ENCODE measurements around the gene SIX5.

SIX5 gene

DNA sequence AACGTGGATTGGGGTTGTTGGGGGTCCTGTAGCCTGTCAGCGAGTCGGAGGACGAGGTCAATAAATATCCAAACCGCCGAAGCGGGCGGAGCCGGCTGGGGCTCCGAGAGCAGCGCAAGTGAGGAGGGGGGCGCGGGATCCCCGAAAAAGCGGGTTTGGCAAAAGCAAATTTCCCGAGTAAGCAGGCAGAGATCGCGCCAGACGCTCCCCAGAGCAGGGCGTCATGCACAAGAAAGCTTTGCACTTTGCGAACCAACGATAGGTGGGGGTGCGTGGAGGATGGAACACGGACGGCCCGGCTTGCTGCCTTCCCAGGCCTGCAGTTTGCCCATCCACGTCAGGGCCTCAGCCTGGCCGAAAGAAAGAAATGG is 754 bp upstream of the SIX5 start:
- H3K4me1 ChIP-seq (ENCODE audit: control insufficient read depth, insufficient read depth, low read length), result no peaks in the 10 kb centered on the region
- H3K9ac ChIP-seq (ENCODE audit: low read depth, low read length), result peak overlapping the region; percentile 76
- H3K36me3 ChIP-seq (ENCODE audit: control insufficient read depth, insufficient read depth, low read length), result peaks cover 3% of the 10 kb centered on the region
- H3K4me3 ChIP-seq (ENCODE audit: low read depth, low read length), result peak overlapping the region; percentile 84
- no peaks in the 10 kb centered on the region for H3K9me3 ChIP-seq (ENCODE audit: control insufficient read depth, insufficient read depth, low read length)
- H3K27me3 ChIP-seq (ENCODE audit: control insufficient read depth, insufficient read depth, low read length), result no peaks in the 10 kb centered on the region

DNA sequence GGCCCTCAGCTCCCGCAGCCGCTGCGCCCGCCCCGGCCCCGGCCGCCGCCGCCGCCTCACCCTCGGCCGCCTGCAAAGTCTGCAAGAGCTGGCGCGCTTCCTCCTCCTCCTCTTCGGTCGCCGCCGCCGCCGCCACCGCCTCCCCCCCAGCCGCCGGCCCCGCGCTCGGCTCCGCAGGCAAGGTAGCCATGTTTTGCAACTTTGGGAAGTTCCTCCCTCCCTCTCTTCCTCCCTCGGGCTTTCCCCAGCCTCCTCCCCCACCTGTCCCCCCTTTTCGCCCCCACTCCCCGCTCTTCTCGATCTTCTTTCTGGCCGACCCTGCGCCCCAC is 433 bp downstream of the SIX5 start:
- Histone ChIP-seq H3K9ac (ENCODE audit: low read depth, low read length) (peak overlapping the region; percentile 87), H3K27me3 (ENCODE audit: control insufficient read depth, insufficient read depth, low read length) (no peaks in the 10 kb centered on the region), H3K36me3 (ENCODE audit: control insufficient read depth, insufficient read depth, low read length) (peaks cover 3% of the 10 kb centered on the region), H3K4me1 (ENCODE audit: control insufficient read depth, insufficient read depth, low read length) (peaks cover 8% of the 10 kb centered on the region), H3K4me3 (ENCODE audit: low read depth, low read length) (peak overlapping the region; percentile 87), H3K9me3 (ENCODE audit: control insufficient read depth, insufficient read depth, low read length) (no peaks in the 10 kb centered on the region)

DNA sequence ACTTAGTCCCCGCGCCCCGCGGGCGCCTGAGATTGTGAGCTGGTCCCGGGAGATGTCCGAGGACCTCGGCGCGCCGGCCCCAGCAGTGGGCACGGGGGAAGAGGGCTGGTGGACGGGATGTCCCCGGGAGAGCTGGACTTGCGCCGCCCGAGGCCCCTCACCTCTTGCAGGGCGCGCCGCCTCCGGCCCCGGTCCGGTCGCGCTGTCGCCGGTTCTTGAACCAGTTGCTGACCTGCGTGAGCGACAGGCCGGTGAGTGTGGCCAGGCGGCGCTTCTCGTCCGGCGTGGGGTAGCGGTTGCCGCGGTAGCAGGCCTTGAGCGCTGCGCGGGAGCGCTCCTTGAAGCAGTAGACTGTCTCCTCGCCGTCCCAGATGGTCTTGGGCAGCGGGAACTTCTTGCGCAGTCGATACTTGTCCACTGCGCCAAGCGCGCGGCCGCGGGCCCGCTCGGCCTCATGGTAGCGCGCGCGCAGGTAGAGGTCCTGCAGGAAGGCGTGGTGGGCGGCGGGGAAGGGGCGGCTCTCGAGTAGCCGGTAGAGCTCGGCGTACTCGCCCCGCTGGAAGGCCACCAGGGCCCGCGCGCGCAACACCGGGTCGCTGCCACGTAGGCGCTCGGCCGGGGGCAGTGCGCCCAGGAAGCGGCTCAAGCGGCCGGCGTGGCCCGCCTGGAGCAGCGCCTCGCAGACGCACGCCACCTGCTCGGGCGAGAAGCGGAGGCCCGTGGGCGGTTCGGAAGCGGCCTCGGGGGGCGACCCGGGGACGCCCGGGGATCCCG is 984 bp downstream of the SIX5 start:
- H3K9me3 ChIP-seq (ENCODE audit: control insufficient read depth, insufficient read depth, low read length), result no peaks in the 10 kb centered on the region
- H3K9ac ChIP-seq (ENCODE audit: low read depth, low read length), result peak overlapping the region; percentile 85
- peaks cover 3% of the 10 kb centered on the region for H3K36me3 ChIP-seq (ENCODE audit: control insufficient read depth, insufficient read depth, low read length)
- H3K4me1 ChIP-seq (ENCODE audit: control insufficient read depth, insufficient read depth, low read length), result peaks cover 8% of the 10 kb centered on the region
- peak overlapping the region; percentile 87 for H3K4me3 ChIP-seq (ENCODE audit: low read depth, low read length)
- no peaks in the 10 kb centered on the region for H3K27me3 ChIP-seq (ENCODE audit: control insufficient read depth, insufficient read depth, low read length)

DNA sequence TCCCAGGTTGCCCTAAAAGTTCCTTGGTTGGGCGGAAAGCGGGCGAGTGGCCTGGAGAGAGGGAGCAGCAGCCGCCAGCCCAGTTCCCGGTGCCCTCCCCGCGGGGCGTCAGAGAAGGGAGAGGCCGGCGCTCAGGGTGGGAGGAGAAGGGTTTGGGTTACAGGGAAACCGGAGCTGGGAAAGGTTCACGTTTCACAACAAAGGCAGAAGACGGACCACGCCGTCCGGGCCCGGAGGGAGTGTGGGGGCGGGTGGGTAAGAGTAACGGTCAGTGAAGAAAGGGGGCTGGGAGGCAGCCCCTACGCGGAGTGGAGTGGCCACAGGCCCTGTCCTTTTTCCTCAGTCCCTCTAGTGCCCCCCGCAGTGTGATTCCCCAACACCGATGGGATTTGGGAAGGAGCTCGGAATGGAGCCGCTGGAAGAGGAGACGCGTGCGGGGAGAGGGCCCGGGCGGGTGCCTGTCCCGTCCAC is 1.6 kb downstream of the SIX5 start:
- Histone ChIP-seq H3K4me1 (ENCODE audit: control insufficient read depth, insufficient read depth, low read length) (peaks cover 8% of the 10 kb centered on the region), H3K27me3 (ENCODE audit: control insufficient read depth, insufficient read depth, low read length) (no peaks in the 10 kb centered on the region), H3K4me3 (ENCODE audit: low read depth, low read length) (peak overlapping the region; percentile 87), H3K9me3 (ENCODE audit: control insufficient read depth, insufficient read depth, low read length) (no peaks in the 10 kb centered on the region), H3K9ac (ENCODE audit: low read depth, low read length) (peak overlapping the region; percentile 85), H3K36me3 (ENCODE audit: control insufficient read depth, insufficient read depth, low read length) (peaks cover 3% of the 10 kb centered on the region)

DNA sequence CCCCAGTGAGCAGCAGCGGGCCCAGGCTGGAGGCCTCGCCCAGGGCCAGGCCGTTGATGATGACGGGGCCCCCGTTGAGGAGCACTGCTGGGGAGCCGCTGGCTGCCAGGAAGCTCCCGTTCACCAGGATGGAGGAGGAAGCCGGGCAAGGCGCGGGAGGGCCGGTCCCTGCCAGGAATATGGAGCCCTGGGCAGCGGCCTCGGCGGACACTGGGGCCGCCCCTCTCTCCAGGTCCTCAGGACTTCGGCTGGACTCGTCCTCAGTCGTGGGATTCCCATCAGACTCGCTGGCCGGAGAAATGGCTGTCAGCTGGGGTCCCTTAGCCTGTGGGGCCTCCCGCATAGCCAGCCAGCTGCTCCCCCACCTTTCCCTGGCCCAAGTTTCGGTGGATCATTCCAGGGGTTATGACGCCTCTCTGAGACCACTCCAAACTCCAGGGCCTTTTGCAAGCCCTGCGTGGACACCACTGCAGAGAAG is 2.1 kb downstream of the SIX5 start:
- Histone ChIP-seq H3K27me3 (ENCODE audit: control insufficient read depth, insufficient read depth, low read length) (no peaks in the 10 kb centered on the region), H3K36me3 (ENCODE audit: control insufficient read depth, insufficient read depth, low read length) (peaks cover 3% of the 10 kb centered on the region), H3K9me3 (ENCODE audit: control insufficient read depth, insufficient read depth, low read length) (no peaks in the 10 kb centered on the region), H3K4me3 (ENCODE audit: low read depth, low read length) (peak overlapping the region; percentile 87), H3K9ac (ENCODE audit: low read depth, low read length) (peak overlapping the region; percentile 12), H3K4me1 (ENCODE audit: control insufficient read depth, insufficient read depth, low read length) (peaks cover 8% of the 10 kb centered on the region)

DNA sequence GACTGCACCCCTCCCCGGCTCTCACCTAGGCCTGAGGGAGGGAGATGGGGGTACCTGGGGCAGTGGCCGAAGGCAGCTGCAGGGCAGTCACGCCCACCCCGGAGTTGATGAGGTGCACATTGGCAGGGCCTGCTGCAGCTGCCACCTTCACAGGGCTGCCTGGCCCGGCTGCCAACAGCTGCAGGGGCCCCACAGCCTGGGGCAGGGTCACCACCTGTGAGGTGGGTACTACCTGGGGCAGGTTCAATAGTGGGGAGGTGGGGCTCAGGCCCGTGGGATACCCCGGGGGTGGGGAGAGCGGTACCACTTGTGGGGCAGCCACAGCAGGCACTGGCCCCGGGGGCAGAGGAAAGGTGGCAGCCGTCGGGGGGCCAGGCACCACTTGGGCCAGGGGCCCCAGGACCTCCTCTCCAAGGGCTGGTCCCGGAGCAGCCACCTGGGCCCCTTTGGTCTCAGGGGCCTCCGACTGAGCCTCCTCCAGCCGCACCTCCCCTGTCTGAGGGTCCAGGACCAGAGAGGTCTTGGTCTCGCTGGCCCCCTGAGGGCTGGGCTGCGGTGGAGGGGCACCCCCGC is 2.7 kb downstream of the SIX5 start:
- H3K4me3 ChIP-seq (ENCODE audit: low read depth, low read length), result peak overlapping the region; percentile 87
- no peaks in the 10 kb centered on the region for H3K9me3 ChIP-seq (ENCODE audit: control insufficient read depth, insufficient read depth, low read length)
- H3K36me3 ChIP-seq (ENCODE audit: control insufficient read depth, insufficient read depth, low read length), result peaks cover 3% of the 10 kb centered on the region
- H3K9ac ChIP-seq (ENCODE audit: low read depth, low read length), result peak overlapping the region; percentile 12
- H3K27me3 ChIP-seq (ENCODE audit: control insufficient read depth, insufficient read depth, low read length), result no peaks in the 10 kb centered on the region
- H3K4me1 ChIP-seq (ENCODE audit: control insufficient read depth, insufficient read depth, low read length), result peaks cover 8% of the 10 kb centered on the region

DNA sequence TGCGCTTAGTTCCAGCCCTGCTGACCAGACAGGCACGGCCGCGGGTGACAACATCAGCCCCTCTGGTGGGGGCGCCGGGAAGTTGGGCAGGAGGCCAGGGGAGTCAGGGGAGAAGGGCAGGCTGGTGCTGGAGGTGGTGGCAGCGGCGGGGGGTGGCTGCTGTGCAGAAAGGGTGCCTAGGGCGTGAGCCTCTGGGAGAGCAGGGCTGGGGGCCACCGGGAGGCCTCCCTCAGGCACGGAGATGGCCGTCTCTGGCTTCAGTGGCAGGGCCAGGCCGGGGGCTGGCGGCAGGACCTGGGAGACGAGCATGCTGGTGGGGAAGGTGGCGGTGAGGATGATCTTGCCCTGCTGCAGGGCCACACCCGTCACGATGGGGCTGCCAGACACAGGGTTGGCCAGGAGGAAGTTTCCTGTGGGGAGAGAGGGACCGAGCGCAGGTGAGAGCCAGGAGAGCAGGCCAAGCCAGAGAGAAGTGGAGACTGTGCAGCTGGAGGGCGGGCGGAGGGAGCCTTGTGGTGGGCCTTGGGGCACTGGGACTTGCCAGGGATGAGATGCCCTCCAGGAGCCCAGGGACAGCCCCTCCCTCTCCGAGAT is 3.3 kb downstream of the SIX5 start:
- H3K9me3 ChIP-seq (ENCODE audit: control insufficient read depth, insufficient read depth, low read length), result no peaks in the 10 kb centered on the region
- no peaks in the 10 kb centered on the region for H3K27me3 ChIP-seq (ENCODE audit: control insufficient read depth, insufficient read depth, low read length)
- H3K9ac ChIP-seq (ENCODE audit: low read depth, low read length), result no peak overlapping the region
- peaks cover 8% of the 10 kb centered on the region for H3K4me1 ChIP-seq (ENCODE audit: control insufficient read depth, insufficient read depth, low read length)
- H3K4me3 ChIP-seq (ENCODE audit: low read depth, low read length), result no peak overlapping the region
- H3K36me3 ChIP-seq (ENCODE audit: control insufficient read depth, insufficient read depth, low read length), result peaks cover 3% of the 10 kb centered on the region

DNA sequence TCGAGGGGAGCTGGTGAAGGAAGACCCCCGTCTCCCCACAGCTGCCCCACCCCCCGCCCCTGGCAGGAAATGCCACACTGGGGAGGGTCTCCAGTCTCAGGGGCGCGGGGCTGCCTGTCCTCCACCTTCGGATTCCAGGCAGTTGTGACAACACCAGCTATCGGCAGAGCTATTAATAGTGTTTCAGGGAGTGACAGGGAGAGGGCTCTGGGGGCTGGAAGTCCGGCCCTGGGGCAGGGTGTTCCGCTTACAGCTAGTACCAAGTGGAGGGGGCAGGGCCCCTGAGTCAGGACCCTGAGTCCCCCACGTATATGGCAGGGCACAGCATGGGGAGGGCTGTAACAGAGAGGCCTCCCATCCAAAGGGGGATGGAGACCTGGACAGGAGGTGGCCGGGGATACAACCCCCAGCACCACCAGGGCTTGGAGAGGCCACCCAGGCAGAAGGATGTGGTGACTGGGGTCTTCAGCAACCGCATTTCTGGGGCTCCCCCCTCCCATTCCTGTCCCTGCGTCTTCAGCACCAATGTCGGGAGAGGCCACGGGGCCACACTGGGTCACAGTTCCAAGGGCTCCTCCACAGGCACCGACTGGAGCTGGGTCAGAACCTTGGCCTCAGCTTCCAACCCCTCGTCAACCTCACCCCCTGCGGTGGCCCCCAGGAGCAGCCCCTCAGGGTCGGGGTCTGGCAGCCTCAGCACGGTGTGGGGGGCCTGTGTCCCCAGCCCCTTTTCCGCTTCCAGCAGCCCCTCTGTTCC is 3.9 kb downstream of the SIX5 start:
- no peak overlapping the region for H3K4me3 ChIP-seq (ENCODE audit: low read depth, low read length)
- H3K9ac ChIP-seq (ENCODE audit: low read depth, low read length), result no peak overlapping the region
- peaks cover 3% of the 10 kb centered on the region for H3K36me3 ChIP-seq (ENCODE audit: control insufficient read depth, insufficient read depth, low read length)
- H3K9me3 ChIP-seq (ENCODE audit: control insufficient read depth, insufficient read depth, low read length), result no peaks in the 10 kb centered on the region
- peaks cover 8% of the 10 kb centered on the region for H3K4me1 ChIP-seq (ENCODE audit: control insufficient read depth, insufficient read depth, low read length)
- no peaks in the 10 kb centered on the region for H3K27me3 ChIP-seq (ENCODE audit: control insufficient read depth, insufficient read depth, low read length)

DNA sequence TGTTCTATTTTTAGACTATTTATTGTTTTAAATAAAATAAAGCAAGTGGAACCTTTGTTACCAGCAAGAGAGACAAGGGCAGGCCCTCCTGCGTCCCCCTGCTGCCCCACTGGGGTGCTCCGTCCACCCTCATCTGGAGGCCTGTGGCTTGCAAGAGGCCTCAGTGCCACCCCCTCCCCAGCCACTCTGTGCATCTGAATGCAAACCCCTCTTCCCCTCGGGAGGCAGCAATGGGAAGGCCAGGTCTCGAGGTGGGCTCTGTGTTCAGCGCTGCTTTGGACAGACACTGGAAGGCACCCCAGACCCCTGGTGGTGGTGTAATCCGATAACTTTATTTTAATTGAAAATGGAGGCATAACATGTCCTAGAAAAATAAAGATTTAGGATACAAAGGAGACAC is 4.6 kb downstream of the SIX5 start:
- H3K9me3 ChIP-seq (ENCODE audit: control insufficient read depth, insufficient read depth, low read length), result no peaks in the 10 kb centered on the region
- no peak overlapping the region for H3K4me3 ChIP-seq (ENCODE audit: low read depth, low read length)
- no peak overlapping the region for H3K9ac ChIP-seq (ENCODE audit: low read depth, low read length)
- peaks cover 8% of the 10 kb centered on the region for H3K4me1 ChIP-seq (ENCODE audit: control insufficient read depth, insufficient read depth, low read length)
- no peaks in the 10 kb centered on the region for H3K27me3 ChIP-seq (ENCODE audit: control insufficient read depth, insufficient read depth, low read length)
- peaks cover 3% of the 10 kb centered on the region for H3K36me3 ChIP-seq (ENCODE audit: control insufficient read depth, insufficient read depth, low read length)

DNA sequence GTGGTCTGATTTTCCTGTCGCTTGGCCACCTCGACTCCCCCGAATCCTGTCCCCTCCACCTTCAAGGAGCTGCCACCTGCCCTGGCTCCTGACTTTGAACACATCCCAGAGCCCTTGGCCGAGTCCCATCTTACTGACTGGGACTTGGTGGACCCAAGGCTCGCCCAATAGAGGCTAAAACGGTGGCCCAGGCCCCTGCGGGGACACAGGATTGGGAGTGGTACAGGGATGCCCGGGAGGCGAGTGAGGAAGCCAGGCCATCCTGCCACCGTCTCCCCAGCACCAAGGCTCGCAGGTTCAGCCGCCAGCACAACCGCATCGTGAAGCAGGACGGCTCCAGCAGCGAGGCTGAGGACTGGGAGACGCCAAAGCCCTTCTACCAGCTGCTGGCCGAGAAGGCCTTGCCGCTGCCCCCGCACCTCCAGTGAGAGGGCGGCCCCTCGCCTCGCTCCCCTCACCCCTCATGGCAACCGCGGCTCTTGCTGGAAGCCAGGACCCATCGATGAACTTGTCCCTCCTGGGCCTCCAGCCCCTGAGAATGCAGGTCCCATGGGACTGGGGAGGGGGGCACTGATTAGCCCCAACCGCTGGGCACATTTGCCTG is 5.3 kb downstream of the SIX5 start:
- H3K36me3 ChIP-seq (ENCODE audit: control insufficient read depth, insufficient read depth, low read length), result peaks cover 3% of the 10 kb centered on the region
- H3K27me3 ChIP-seq (ENCODE audit: control insufficient read depth, insufficient read depth, low read length), result no peaks in the 10 kb centered on the region
- peaks cover 8% of the 10 kb centered on the region for H3K4me1 ChIP-seq (ENCODE audit: control insufficient read depth, insufficient read depth, low read length)
- peak overlapping the region; percentile 54 for H3K9ac ChIP-seq (ENCODE audit: low read depth, low read length)
- no peak overlapping the region for H3K4me3 ChIP-seq (ENCODE audit: low read depth, low read length)
- no peaks in the 10 kb centered on the region for H3K9me3 ChIP-seq (ENCODE audit: control insufficient read depth, insufficient read depth, low read length)

DNA sequence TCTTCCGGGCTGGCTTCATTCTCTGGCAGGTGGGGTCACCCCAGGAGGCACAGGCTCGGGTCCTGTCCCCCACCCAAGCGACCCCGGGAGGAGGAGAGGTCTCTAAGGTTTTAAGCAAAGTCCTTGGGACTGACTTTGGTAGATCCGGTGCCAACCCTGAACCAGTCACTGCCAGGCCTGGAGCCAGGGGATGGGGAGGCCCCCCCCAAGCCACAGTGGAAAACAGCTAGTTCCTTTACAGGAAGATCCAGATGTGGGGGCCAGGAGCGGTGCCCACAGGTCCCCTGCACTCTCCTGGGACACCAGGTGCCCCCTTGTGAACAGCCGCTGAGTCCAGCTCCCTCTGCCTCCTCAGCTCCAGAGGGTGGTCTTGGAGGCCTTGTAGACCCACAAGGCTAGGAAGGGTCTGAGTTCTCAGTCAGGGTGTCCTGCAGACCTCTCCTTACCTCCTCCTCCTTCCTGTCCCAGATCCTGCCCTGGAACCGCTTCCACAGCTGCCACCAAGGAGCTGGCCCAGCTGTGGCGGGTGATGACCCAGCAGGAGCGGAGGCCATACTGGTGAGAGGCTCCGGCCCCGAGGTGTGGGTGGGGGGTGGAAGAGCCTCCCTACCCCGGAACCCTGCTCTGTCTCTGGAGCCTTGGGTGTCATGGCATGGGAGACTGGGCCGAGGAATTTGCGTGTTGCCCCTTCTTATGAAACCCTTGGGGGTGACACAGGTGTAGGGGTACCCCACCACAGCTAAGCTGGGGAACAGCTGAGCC is 6.0 kb downstream of the SIX5 start:
- Histone ChIP-seq H3K27me3 (ENCODE audit: control insufficient read depth, insufficient read depth, low read length) (no peaks in the 10 kb centered on the region), H3K4me3 (ENCODE audit: low read depth, low read length) (no peak overlapping the region), H3K9me3 (ENCODE audit: control insufficient read depth, insufficient read depth, low read length) (no peaks in the 10 kb centered on the region), H3K4me1 (ENCODE audit: control insufficient read depth, insufficient read depth, low read length) (peaks cover 8% of the 10 kb centered on the region), H3K36me3 (ENCODE audit: control insufficient read depth, insufficient read depth, low read length) (peaks cover 3% of the 10 kb centered on the region), H3K9ac (ENCODE audit: low read depth, low read length) (peak overlapping the region; percentile 54)

Data from iPS-15b (cell line).